CD4-positive, CD25-positive, alpha-beta regulatory T cell (primary cell): ENCODE measurements around the gene EMC9. TPM values are rescaled to one million over a fixed set of nuclear protein-coding genes. Genes with fewer than 3 reads are reported as not detected.

Experiments used
- ATAC-seq, 2 donors: fragments of 150-1000 bp; cut with Tn5 transposase; one replicate each; pipeline ENCODE4 v1.10.0; 2021; ENCODE audit warnings: low read depth in 2 of 2, moderate number of reproducible peaks in 2 of 2, moderate library complexity in 1 of 2
- DNase-seq, 3 donors: peaks; one replicate each; pipeline versions ENCODE4 v3.0.0 to v3.0.0-alpha.2; 2012 to 2022; ENCODE audit warnings: mixed read lengths in 1 of 3
- H3K27ac ChIP-seq: one replicate; pipeline ENCODE4 v1.7.0; 2013; ENCODE audit warnings: mild to moderate bottlenecking, low read length; ENCODE audit not compliant: insufficient read depth, poor library complexity, severe bottlenecking
- H3K27me3 ChIP-seq: one replicate; pipeline ENCODE4 v1.7.0; 2013; ENCODE audit warnings: low read length; ENCODE audit not compliant: control insufficient read depth, insufficient read depth
- H3K36me3 ChIP-seq: one replicate; pipeline ENCODE4 v1.7.0; 2013; ENCODE audit warnings: mild to moderate bottlenecking, low read length, moderate library complexity; ENCODE audit not compliant: control insufficient read depth, insufficient read depth
- H3K4me1 ChIP-seq: 2 replicates; pipeline ENCODE4 v1.7.0; 2013; ENCODE audit warnings: mild to moderate bottlenecking, low read length; ENCODE audit not compliant: insufficient read depth, control insufficient read depth, poor library complexity, severe bottlenecking
- H3K4me3 ChIP-seq: one replicate; pipeline ENCODE4 v1.7.0; 2013; ENCODE audit warnings: low read depth, mild to moderate bottlenecking, low read length, moderate library complexity
- H3K9me3 ChIP-seq, 2 experiments: 1 replicate in 1 of 2; 2 replicates in 1 of 2; pipeline ENCODE4 v1.7.0; 2013; ENCODE audit warnings: low read length in 2 of 2, mild to moderate bottlenecking in 1 of 2, moderate library complexity in 1 of 2; ENCODE audit not compliant: control insufficient read depth in 2 of 2
- H3K27ac Mint-ChIP-seq, 3 donors: one replicate each; pipeline ENCODE4 v1.8.0; 2020 to 2022; ENCODE audit warnings: mild to moderate bottlenecking in 3 of 3, mixed read lengths in 3 of 3, moderate library complexity in 2 of 3
- H3K27me3 Mint-ChIP-seq: one replicate; pipeline ENCODE4 v1.8.0; 2022; ENCODE audit warnings: mild to moderate bottlenecking, mixed read lengths
- H3K36me3 Mint-ChIP-seq: one replicate; pipeline ENCODE4 v1.8.0; 2020; ENCODE audit warnings: mixed read lengths
- H3K4me1 Mint-ChIP-seq, 4 donors: one replicate each; pipeline ENCODE4 v1.8.0; 2020 to 2022; ENCODE audit warnings: mixed read lengths in 4 of 4, mild to moderate bottlenecking in 1 of 4
- H3K4me3 Mint-ChIP-seq, 4 donors: one replicate each; pipeline ENCODE4 v1.8.0; 2020 to 2022; ENCODE audit warnings: mild to moderate bottlenecking in 4 of 4, mixed read lengths in 4 of 4, moderate library complexity in 3 of 4
- H3K9me3 Mint-ChIP-seq, 7 donors: one replicate each; pipeline ENCODE4 v1.8.0; 2020 to 2022; ENCODE audit warnings: mixed read lengths in 7 of 7, mild to moderate bottlenecking in 3 of 7, moderate library complexity in 2 of 7
- polyA plus RNA-seq, 4 donors: library from polyadenylated mRNA; unstranded; fragments of 300-500 nt; fragmentation: Illumina TruSeq; gene quantifications; one replicate each; pipeline ENCODE4 v1.2.3, GENCODE V29; 2021
- total RNA-seq: library from RNA; stranded (reverse); gene quantifications from one replicate; pipeline ENCODE4 v1.2.3, GENCODE V29; 2022

Gene EMC9
- total and polyA plus RNA-seq, 5 donors from 2014 or later: 10.7 to 22.5 (median 11.7) TPM

GRCh38 chr14:24172261-24172860 is 31.0 kb upstream of the EMC9 start:
- Histone ChIP-seq H3K4me1 (peaks cover 16% of the 10 kb centered on the region), H3K36me3 (peaks cover 22% of the 10 kb centered on the region), H3K9me3 (no peaks in the 10 kb centered on the region), H3K27me3 (no peaks in the 10 kb centered on the region), H3K4me3 (peak overlapping the region; percentile 26), H3K27ac (peak overlapping the region; percentile 65)
- Mint-ChIP-seq H3K4me1 (peaks cover 0 to 51% (median 27%) of the 10 kb centered on the region in 4 donors), H3K36me3 (peaks cover 22% of the 10 kb centered on the region), H3K4me3 (peak overlapping the region; percentile 54 to 93 (median 87)), H3K27ac (peak overlapping the region; percentile 69 to 91 (median 76)), H3K27me3 (peaks cover 5% of the 10 kb centered on the region), H3K9me3 (peaks cover 0 to 2% (median 0%) of the 10 kb centered on the region in 7 donors)
- DNase-seq (no peak), ATAC-seq (no peak)

GRCh38 chr14:24171422-24172260 is 30.2 kb upstream of the EMC9 start, which contains the start of gene REC8:
TSS of gene REC8 (plus strand) at chr14:24172080. CDS start at chr14:24172553, 473 bp downstream.
- Histone ChIP-seq H3K4me3 (peak within 1 kb of the TSS; percentile 26), H3K36me3 (peaks cover 18% of the 10 kb centered on the region), H3K27me3 (no peaks in the 10 kb centered on the region), H3K27ac (peak within 1 kb of the TSS; percentile 65), H3K4me1 (peaks cover 16% of the 10 kb centered on the region), H3K9me3 (no peaks in the 10 kb centered on the region)
- H3K27ac Mint-ChIP-seq: peak within 1 kb of the TSS; percentile 76 to 91 (median 87)
- H3K9me3 Mint-ChIP-seq: peaks cover 0 to 2% (median 0%) of the 10 kb centered on the region in 7 donors
- ATAC-seq: peak; percentile 74 to 82
- peaks cover 1 to 51% (median 30%) of the 10 kb centered on the region in 4 donors for H3K4me1 Mint-ChIP-seq
- H3K36me3 Mint-ChIP-seq: peaks cover 27% of the 10 kb centered on the region
- H3K27me3 Mint-ChIP-seq: peaks cover 5% of the 10 kb centered on the region
- peak; percentile 72 to 84 (median 74) for DNase-seq
- peak within 1 kb of the TSS; percentile 83 to 96 (median 92) for H3K4me3 Mint-ChIP-seq

GRCh38 chr14:24167469-24168114 is 26.2 kb upstream of the EMC9 start:
- no peak overlapping the region for H3K4me3 ChIP-seq
- no peaks in the 10 kb centered on the region for H3K9me3 ChIP-seq
- Mint-ChIP-seq H3K36me3 (peaks cover 40% of the 10 kb centered on the region), H3K4me3 (peak overlapping the region in 1 of 4 donors; percentile 69), H3K4me1 (peaks cover 7 to 68% (median 41%) of the 10 kb centered on the region in 4 donors), H3K27ac (peak overlapping the region in 1 of 3 donors; percentile 64), H3K27me3 (peaks cover 5% of the 10 kb centered on the region), H3K9me3 (peaks cover 0 to 2% (median 0%) of the 10 kb centered on the region in 7 donors)
- no peaks in the 10 kb centered on the region for H3K27me3 ChIP-seq
- H3K4me1 ChIP-seq: peaks cover 44% of the 10 kb centered on the region
- no peak overlapping the region for H3K27ac ChIP-seq
- peaks cover 54% of the 10 kb centered on the region for H3K36me3 ChIP-seq
- ATAC-seq (no peak), DNase-seq (no peak)

- Mint-ChIP-seq H3K27me3 (no peaks in the 10 kb centered on the region), H3K9me3 (peaks cover 0 to under 1% (median 0%) of the 10 kb centered on the region in 7 donors), H3K4me3 (peak overlapping the region in 1 of 4 donors; percentile 28), H3K4me1 (peaks cover 7 to 70% (median 42%) of the 10 kb centered on the region in 4 donors), H3K36me3 (peaks cover 55% of the 10 kb centered on the region), H3K27ac (no peak overlapping the region)
- DNase-seq (no peak), ATAC-seq (no peak)
- no peaks in the 10 kb centered on the region for H3K9me3 ChIP-seq
- no peaks in the 10 kb centered on the region for H3K27me3 ChIP-seq
- peaks cover 43% of the 10 kb centered on the region for H3K4me1 ChIP-seq
- H3K27ac ChIP-seq: no peak overlapping the region
- H3K4me3 ChIP-seq: no peak overlapping the region
- H3K36me3 ChIP-seq: peaks cover 54% of the 10 kb centered on the region
These were observed 24.4 kb upstream of the EMC9 start for GRCh38 chr14:24165785-24166184.

GRCh38 chr14:24164518-24164991 is 23.2 kb upstream of the EMC9 start:
- Mint-ChIP-seq H3K36me3 (peaks cover 52% of the 10 kb centered on the region), H3K27me3 (no peaks in the 10 kb centered on the region), H3K9me3 (no peaks in the 10 kb centered on the region), H3K27ac (peak overlapping the region in 1 of 3 donors; percentile 59), H3K4me3 (peak overlapping the region in 3 of 4 donors; percentile 33 to 85 (median 67)), H3K4me1 (peaks cover 7 to 75% (median 42%) of the 10 kb centered on the region in 4 donors)
- Histone ChIP-seq H3K36me3 (peaks cover 53% of the 10 kb centered on the region), H3K27ac (no peak overlapping the region), H3K27me3 (no peaks in the 10 kb centered on the region), H3K9me3 (no peaks in the 10 kb centered on the region), H3K4me3 (no peak overlapping the region), H3K4me1 (peaks cover 52% of the 10 kb centered on the region)
- ATAC-seq (no peak), DNase-seq (no peak)

GRCh38 chr14:24162093-24162492 is 20.7 kb upstream of the EMC9 start:
- H3K9me3 ChIP-seq: no peaks in the 10 kb centered on the region
- peak overlapping the region; percentile 91 for H3K4me3 ChIP-seq
- no peaks in the 10 kb centered on the region for H3K27me3 Mint-ChIP-seq
- peaks cover 58% of the 10 kb centered on the region for H3K36me3 ChIP-seq
- no peaks in the 10 kb centered on the region for H3K9me3 Mint-ChIP-seq
- peak overlapping the region; percentile 99 to 100 (median 99) for H3K27ac Mint-ChIP-seq
- DNase-seq (peak in 1 of 3 donors; percentile 27), ATAC-seq (no peak)
- peak overlapping the region; percentile 94 for H3K27ac ChIP-seq
- H3K4me1 Mint-ChIP-seq: peaks cover 7 to 65% (median 31%) of the 10 kb centered on the region in 4 donors
- H3K36me3 Mint-ChIP-seq: peaks cover 48% of the 10 kb centered on the region
- H3K4me3 Mint-ChIP-seq: peak overlapping the region; percentile 93 to 100 (median 99)
- H3K4me1 ChIP-seq: peaks cover 53% of the 10 kb centered on the region
- H3K27me3 ChIP-seq: no peaks in the 10 kb centered on the region
